Pulmonary artery endothelial cell (primary cell): Measurements from ENCODE around the gene DISP2. TPM values are rescaled to one million over a fixed set of nuclear protein-coding genes. Genes with fewer than 3 reads are reported as not detected.
A peak's percentile ranks its signal among the peaks of the same experiment; 100 is the strongest.

Experiments used
- DNase-seq: peaks from one replicate; pipeline ENCODE4 v3.0.0-alpha.2; 2011; ENCODE audit warnings: low read depth, low spot score
- total RNA-seq: library from RNA; depleted of rRNA; stranded (reverse); fragments of >200 nt; gene quantifications from 2 replicates; pipeline ENCODE4 v1.2.3, GENCODE V29; 2014

The DISP2 gene
- total RNA-seq, 1 donor from 2014 or later, result 0.07 TPM

- no peak for DNase-seq
Observed at GRCh38 chr15:40325700-40326099, 32.3 kb upstream of the DISP2 start.

- no peak for DNase-seq
Observed at GRCh38 chr15:40327457-40327856, 30.6 kb upstream of the DISP2 start.

- no peak for DNase-seq
Observed at GRCh38 chr15:40328176-40328575, 29.8 kb upstream of the DISP2 start.

GRCh38 chr15:40328751-40329150 is 29.3 kb upstream of the DISP2 start:
- no peak for DNase-seq

GRCh38 chr15:40329804-40330203 is 28.2 kb upstream of the DISP2 start:
- no peak for DNase-seq

- no peak for DNase-seq
Observed at GRCh38 chr15:40330368-40330836, 27.6 kb upstream of the DISP2 start.

- no peak for DNase-seq
Observed at GRCh38 chr15:40331026-40331425, 27.0 kb upstream of the DISP2 start.

- no peak for DNase-seq
Observed at GRCh38 chr15:40331637-40332036, 26.4 kb upstream of the DISP2 start.

GRCh38 chr15:40332113-40332781 is 25.8 kb upstream of the DISP2 start:
- DNase-seq, result no peak

GRCh38 chr15:40333922-40334492 is 24.0 kb upstream of the DISP2 start:
- DNase-seq, result peak; percentile 95

- no peak for DNase-seq
Observed at GRCh38 chr15:40334541-40334940, 23.5 kb upstream of the DISP2 start.

GRCh38 chr15:40334941-40335795 is 22.9 kb upstream of the DISP2 start:
- DNase-seq, result no peak

- DNase-seq, result no peak
Observed at GRCh38 chr15:40335938-40336743, 21.9 kb upstream of the DISP2 start.

GRCh38 chr15:40336744-40337122 is 21.3 kb upstream of the DISP2 start:
- DNase-seq, result no peak

- no peak for DNase-seq
Observed at GRCh38 chr15:40337597-40337996, 20.4 kb upstream of the DISP2 start.

- no peak for DNase-seq
Observed at GRCh38 chr15:40338041-40338657, 19.9 kb upstream of the DISP2 start.

GRCh38 chr15:40338921-40339620 is 18.9 kb upstream of the DISP2 start:
- no peak for DNase-seq

- DNase-seq, result no peak
Observed at GRCh38 chr15:40339621-40339945, 18.4 kb upstream of the DISP2 start.

- DNase-seq, result no peak
Observed at GRCh38 chr15:40340038-40340739, 17.8 kb upstream of the DISP2 start.
